GM23338 (cell line): ENCODE results near the gene ASL. TPM values are rescaled to one million over a fixed set of nuclear protein-coding genes. Genes with fewer than 3 reads are reported as not detected.
"Not testable (repeated sequence)": the region's sequence is repeated elsewhere in the genome, so short reads cannot be mapped to it uniquely, and the experiment has no call there.

Source experiments
- ATAC-seq: fragments of 200-7000 bp; cut with Tn5 transposase; 3 replicates; pipeline ENCODE4 v1.9.1; 2020
- DNase-seq: peaks from one replicate; pipeline ENCODE4 v3.0.0-alpha.2; 2015; ENCODE audit warnings: low spot score
- H2AFZ ChIP-seq: fragments of 200-600 bp; sonication (generic); 2 replicates; pipeline ENCODE4 v1.8.0; 2016; ENCODE audit warnings: antibody characterized with exemption, mild to moderate bottlenecking, moderate library complexity
- H3F3A ChIP-seq: fragments of 200-600 bp; sonication (generic); replicated peaks from 2 replicates; pipeline ENCODE4 v1.8.0; 2017; ENCODE audit warnings: antibody characterized with exemption, mixed run types, low read depth
- H3K27ac ChIP-seq: fragments of 200-600 bp; sonication (generic); 2 replicates; pipeline ENCODE4 v1.6.1; 2016; ENCODE audit warnings: low read depth
- H3K27me3 ChIP-seq: fragments of 200-600 bp; sonication (generic); 2 replicates; pipeline ENCODE4 v1.8.0; 2016; ENCODE audit warnings: mild to moderate bottlenecking, mixed run types, moderate library complexity; ENCODE audit not compliant: insufficient read depth
- H3K36me3 ChIP-seq: fragments of 200-600 bp; sonication (generic); 2 replicates; pipeline ENCODE4 v1.8.0; 2016; ENCODE audit warnings: mild to moderate bottlenecking; ENCODE audit not compliant: insufficient read depth
- H3K4me1 ChIP-seq: fragments of 200-600 bp; sonication (generic); 2 replicates; pipeline ENCODE4 v1.8.0; 2016; ENCODE audit warnings: mild to moderate bottlenecking, moderate library complexity; ENCODE audit not compliant: insufficient read depth
- H3K4me2 ChIP-seq: fragments of 200-600 bp; sonication (generic); 2 replicates; pipeline ENCODE4 v1.7.1; 2017; ENCODE audit warnings: mixed run types
- H3K4me3 ChIP-seq: fragments of 200-600 bp; sonication (generic); 2 replicates; pipeline ENCODE4 v1.6.1; 2016; ENCODE audit warnings: mixed run types
- H3K79me2 ChIP-seq: fragments of 200-600 bp; sonication (generic); replicated peaks from 2 replicates; pipeline ENCODE4 v1.8.0; 2017; ENCODE audit warnings: mild to moderate bottlenecking; ENCODE audit not compliant: insufficient read depth
- H3K9me2 ChIP-seq: fragments of 200-600 bp; sonication (generic); 2 replicates; pipeline ENCODE4 v1.8.0; 2017; ENCODE audit not compliant: insufficient read depth
- H4K20me1 ChIP-seq: fragments of 200-600 bp; sonication (generic); replicated peaks from 2 replicates; pipeline ENCODE4 v1.8.0; 2017; ENCODE audit warnings: mild to moderate bottlenecking; ENCODE audit not compliant: insufficient read depth
- H3K27ac Mint-ChIP-seq: 2 replicates; pipeline ENCODE4 v1.8.0; 2020; ENCODE audit warnings: inconsistent platforms, mild to moderate bottlenecking, moderate library complexity, mixed read lengths
- H3K27me3 Mint-ChIP-seq: 3 replicates; pipeline ENCODE4 v1.8.0; 2022; ENCODE audit warnings: low read depth, mild to moderate bottlenecking, moderate library complexity, mixed read lengths, inconsistent platforms; ENCODE audit not compliant: insufficient read depth, poor library complexity
- H3K36me3 Mint-ChIP-seq: 3 replicates; pipeline ENCODE4 v1.8.0; 2021; ENCODE audit warnings: low read depth, mild to moderate bottlenecking, inconsistent platforms, moderate library complexity, mixed read lengths
- H3K4me1 Mint-ChIP-seq: 3 replicates; pipeline ENCODE4 v1.8.0; 2020; ENCODE audit warnings: mild to moderate bottlenecking, inconsistent platforms, mixed read lengths
- H3K4me3 Mint-ChIP-seq: 3 replicates; pipeline ENCODE4 v1.8.0; 2021; ENCODE audit warnings: moderate library complexity, mild to moderate bottlenecking, inconsistent platforms, mixed read lengths
- H3K9me3 Mint-ChIP-seq: 3 replicates; pipeline ENCODE4 v1.8.0; 2020; ENCODE audit warnings: moderate library complexity, mild to moderate bottlenecking, inconsistent platforms, mixed read lengths
- CREB1 ChIP-seq: fragments of 250-450 bp; sonication (Bioruptor Pico); IDR thresholded peaks from 2 replicates; pipeline ENCODE4 v1.5.0; 2020; ENCODE audit warnings: low read depth, mild to moderate bottlenecking, moderate library complexity
- JUNB ChIP-seq: IDR thresholded peaks from one replicate; pipeline ENCODE4 v1.6.1; 2016; ENCODE audit warnings: antibody characterized with exemption; ENCODE audit not compliant: unreplicated experiment
- POLR2AphosphoS5 ChIP-seq: IDR thresholded peaks from 2 replicates; pipeline ENCODE4 v1.6.1; 2016; ENCODE audit warnings: antibody characterized with exemption, low read depth
- ZNF114 ChIP-seq: fragments of 250-450 bp; sonication (Bioruptor Pico); IDR thresholded peaks from 2 replicates; pipeline ENCODE4 v1.5.0; 2020; ENCODE audit warnings: mild to moderate bottlenecking, moderate library complexity
- ZNF331 ChIP-seq: fragments of 250-450 bp; sonication (Bioruptor Pico); IDR thresholded peaks from 2 replicates; pipeline ENCODE4 v1.5.0; 2020; ENCODE audit warnings: low read depth, mild to moderate bottlenecking, moderate library complexity
- polyA plus RNA-seq: library from polyadenylated mRNA; unstranded; fragments of >200 nt; fragmentation: Nextera tagmentation; extraction: Ambion mirVana; gene quantifications from 2 replicates; pipeline ENCODE4 v1.2.1, GENCODE V29; 2016
- total RNA-seq: library from RNA; depleted of rRNA; stranded (reverse); fragments of >200 nt; shearing (Covaris generic); gene quantifications from 2 replicates; pipeline ENCODE4 v1.2.3, GENCODE V29; 2014
- TF ChIP-seq, protein P1 (sequence below): IDR thresholded peaks from one replicate; pipeline ENCODE4 v1.6.1; 2018; ENCODE audit warnings: antibody characterized with exemption; ENCODE audit not compliant: unreplicated experiment
- TF ChIP-seq, protein P2 (sequence below): fragments of 250-450 bp; sonication (Bioruptor Pico); IDR thresholded peaks from 2 replicates; pipeline ENCODE4 v1.5.0; 2020; ENCODE audit warnings: mild to moderate bottlenecking, moderate library complexity

Gene ASL
- total and polyA plus RNA-seq, 2 experiments from 2014 or later = 14.9 to 36.9 TPM

DNA sequence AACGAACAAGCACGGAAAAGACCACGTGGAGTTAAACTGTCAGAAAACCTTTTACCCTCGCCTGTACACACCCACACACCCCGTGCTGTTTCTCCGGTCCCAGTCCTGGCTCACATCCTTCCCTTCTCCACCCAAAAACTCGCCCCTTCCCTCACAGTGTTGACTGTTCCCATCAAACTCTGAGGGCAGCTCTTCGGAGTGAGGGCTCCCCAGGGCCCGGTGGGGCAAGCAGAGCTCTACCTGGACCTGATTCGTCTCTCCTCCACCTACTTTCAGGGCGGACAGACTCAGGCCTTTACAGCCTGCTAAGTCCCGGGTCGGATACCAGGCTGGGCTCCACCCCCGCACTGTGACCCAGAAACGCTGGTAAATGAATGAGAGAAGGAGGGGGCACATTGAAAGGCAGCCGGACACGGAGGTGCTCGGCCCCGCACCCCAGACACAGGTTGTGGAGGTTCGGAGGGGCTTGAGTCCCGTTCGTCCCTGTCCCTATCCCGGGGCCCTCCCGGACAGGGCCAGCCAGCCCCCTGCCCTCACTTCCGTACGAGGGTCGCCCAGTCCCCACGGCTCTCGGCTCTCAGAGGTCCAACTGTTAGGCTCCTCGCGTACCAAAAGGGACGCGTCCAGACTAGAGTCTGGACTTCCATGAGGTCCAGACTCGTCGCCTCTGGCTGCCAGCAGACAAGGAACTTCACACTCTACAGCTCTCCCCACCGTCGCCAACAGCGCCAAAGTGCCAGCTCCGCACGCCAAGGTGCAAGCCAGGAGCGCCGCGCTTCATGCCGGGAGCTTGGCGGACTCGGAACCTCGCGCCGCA is 31.7 kb upstream of the ASL start:
- no peaks in the 10 kb centered on the region for H3K9me2 ChIP-seq
- peak; percentile 50; the same call in 1 of the 2 replicates for TF ChIP-seq POLR2AphosphoS5
- TF ChIP-seq, protein P1, sequence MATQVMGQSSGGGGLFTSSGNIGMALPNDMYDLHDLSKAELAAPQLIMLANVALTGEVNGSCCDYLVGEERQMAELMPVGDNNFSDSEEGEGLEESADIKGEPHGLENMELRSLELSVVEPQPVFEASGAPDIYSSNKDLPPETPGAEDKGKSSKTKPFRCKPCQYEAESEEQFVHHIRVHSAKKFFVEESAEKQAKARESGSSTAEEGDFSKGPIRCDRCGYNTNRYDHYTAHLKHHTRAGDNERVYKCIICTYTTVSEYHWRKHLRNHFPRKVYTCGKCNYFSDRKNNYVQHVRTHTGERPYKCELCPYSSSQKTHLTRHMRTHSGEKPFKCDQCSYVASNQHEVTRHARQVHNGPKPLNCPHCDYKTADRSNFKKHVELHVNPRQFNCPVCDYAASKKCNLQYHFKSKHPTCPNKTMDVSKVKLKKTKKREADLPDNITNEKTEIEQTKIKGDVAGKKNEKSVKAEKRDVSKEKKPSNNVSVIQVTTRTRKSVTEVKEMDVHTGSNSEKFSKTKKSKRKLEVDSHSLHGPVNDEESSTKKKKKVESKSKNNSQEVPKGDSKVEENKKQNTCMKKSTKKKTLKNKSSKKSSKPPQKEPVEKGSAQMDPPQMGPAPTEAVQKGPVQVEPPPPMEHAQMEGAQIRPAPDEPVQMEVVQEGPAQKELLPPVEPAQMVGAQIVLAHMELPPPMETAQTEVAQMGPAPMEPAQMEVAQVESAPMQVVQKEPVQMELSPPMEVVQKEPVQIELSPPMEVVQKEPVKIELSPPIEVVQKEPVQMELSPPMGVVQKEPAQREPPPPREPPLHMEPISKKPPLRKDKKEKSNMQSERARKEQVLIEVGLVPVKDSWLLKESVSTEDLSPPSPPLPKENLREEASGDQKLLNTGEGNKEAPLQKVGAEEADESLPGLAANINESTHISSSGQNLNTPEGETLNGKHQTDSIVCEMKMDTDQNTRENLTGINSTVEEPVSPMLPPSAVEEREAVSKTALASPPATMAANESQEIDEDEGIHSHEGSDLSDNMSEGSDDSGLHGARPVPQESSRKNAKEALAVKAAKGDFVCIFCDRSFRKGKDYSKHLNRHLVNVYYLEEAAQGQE = no peak
- no peaks in the 10 kb centered on the region for H4K20me1 ChIP-seq
- Mint-ChIP-seq H3K27ac (no peak overlapping the region), H3K27me3 (peaks cover 14% of the 10 kb centered on the region), H3K4me3 (peak overlapping the region; percentile 76), H3K4me1 (peaks cover 7% of the 10 kb centered on the region; the same call in 2 of the 3 replicates), H3K9me3 (no peaks in the 10 kb centered on the region), H3K36me3 (no peaks in the 10 kb centered on the region)
- ATAC-seq (peak; percentile 91), DNase-seq (peak; percentile 83)
- H3K27me3 ChIP-seq = peaks cover 21% of the 10 kb centered on the region
- H3F3A ChIP-seq = no peaks in the 10 kb centered on the region
- H3K4me2 ChIP-seq = peak overlapping the region; percentile 84
- peak overlapping the region; percentile 63 for H3K4me3 ChIP-seq
- no peaks in the 10 kb centered on the region for H3K79me2 ChIP-seq
- H3K27ac ChIP-seq = no peak overlapping the region
- no peaks in the 10 kb centered on the region for H3K36me3 ChIP-seq
- no peaks in the 10 kb centered on the region for H3K4me1 ChIP-seq
- peak overlapping the region; percentile 97 for H2AFZ ChIP-seq

DNA sequence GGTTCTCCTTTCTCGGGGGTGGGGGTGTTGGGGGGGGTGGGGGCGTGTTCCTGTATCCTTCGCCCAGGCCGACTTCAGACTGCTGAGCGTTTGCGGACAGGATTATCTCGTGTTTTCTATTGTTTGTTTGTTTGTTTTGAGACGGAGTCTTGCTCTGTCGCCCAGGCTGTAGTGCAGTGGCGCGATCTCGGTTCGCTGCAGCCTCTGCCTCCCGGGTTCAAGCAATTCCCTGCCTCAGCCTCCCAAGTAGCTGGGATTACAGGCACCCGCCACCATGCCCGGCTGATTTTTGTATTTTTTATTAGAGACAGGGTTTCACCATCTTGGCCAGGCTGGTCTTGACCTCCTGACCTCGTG is 31.1 kb upstream of the ASL start:
- not testable (repeated sequence) for DNase-seq, H3K4me1 Mint-ChIP-seq, ATAC-seq, H3K4me1 ChIP-seq, H3K36me3 Mint-ChIP-seq, H4K20me1 ChIP-seq, H3K27ac ChIP-seq, H3K27ac Mint-ChIP-seq, H3K79me2 ChIP-seq, H3K9me2 ChIP-seq, H3K9me3 Mint-ChIP-seq, H3F3A ChIP-seq, H3K36me3 ChIP-seq
- H3K27me3 Mint-ChIP-seq = peaks cover 14% of the 10 kb centered on the region
- H3K4me3 Mint-ChIP-seq = peak overlapping the region; percentile 76
- H3K27me3 ChIP-seq = peaks cover 21% of the 10 kb centered on the region
- peak overlapping the region; percentile 63 for H3K4me3 ChIP-seq
- peak overlapping the region; percentile 86 for H2AFZ ChIP-seq
- H3K4me2 ChIP-seq = peak overlapping the region; percentile 84

DNA sequence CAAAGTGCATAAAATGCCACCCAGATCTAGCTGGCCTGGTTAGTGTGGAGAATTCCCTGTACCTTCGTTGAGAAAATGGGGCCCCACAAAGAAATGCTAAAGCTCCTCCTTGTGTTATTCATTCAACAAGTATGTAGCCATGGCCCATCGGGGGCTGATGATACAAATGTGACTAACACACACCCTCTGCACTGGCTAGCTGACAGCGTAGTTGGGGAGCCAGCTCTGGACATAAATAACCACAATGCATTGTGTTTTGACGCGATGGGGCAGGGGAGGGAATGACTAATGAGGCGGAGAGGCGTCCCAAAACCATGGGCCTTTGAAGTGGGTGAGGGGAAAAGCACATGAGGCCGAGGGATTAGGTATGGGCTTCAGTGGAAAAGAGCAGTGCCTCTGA is 28.2 kb upstream of the ASL start:
- H3K27ac ChIP-seq = no peak overlapping the region
- TF ChIP-seq, protein P2, sequence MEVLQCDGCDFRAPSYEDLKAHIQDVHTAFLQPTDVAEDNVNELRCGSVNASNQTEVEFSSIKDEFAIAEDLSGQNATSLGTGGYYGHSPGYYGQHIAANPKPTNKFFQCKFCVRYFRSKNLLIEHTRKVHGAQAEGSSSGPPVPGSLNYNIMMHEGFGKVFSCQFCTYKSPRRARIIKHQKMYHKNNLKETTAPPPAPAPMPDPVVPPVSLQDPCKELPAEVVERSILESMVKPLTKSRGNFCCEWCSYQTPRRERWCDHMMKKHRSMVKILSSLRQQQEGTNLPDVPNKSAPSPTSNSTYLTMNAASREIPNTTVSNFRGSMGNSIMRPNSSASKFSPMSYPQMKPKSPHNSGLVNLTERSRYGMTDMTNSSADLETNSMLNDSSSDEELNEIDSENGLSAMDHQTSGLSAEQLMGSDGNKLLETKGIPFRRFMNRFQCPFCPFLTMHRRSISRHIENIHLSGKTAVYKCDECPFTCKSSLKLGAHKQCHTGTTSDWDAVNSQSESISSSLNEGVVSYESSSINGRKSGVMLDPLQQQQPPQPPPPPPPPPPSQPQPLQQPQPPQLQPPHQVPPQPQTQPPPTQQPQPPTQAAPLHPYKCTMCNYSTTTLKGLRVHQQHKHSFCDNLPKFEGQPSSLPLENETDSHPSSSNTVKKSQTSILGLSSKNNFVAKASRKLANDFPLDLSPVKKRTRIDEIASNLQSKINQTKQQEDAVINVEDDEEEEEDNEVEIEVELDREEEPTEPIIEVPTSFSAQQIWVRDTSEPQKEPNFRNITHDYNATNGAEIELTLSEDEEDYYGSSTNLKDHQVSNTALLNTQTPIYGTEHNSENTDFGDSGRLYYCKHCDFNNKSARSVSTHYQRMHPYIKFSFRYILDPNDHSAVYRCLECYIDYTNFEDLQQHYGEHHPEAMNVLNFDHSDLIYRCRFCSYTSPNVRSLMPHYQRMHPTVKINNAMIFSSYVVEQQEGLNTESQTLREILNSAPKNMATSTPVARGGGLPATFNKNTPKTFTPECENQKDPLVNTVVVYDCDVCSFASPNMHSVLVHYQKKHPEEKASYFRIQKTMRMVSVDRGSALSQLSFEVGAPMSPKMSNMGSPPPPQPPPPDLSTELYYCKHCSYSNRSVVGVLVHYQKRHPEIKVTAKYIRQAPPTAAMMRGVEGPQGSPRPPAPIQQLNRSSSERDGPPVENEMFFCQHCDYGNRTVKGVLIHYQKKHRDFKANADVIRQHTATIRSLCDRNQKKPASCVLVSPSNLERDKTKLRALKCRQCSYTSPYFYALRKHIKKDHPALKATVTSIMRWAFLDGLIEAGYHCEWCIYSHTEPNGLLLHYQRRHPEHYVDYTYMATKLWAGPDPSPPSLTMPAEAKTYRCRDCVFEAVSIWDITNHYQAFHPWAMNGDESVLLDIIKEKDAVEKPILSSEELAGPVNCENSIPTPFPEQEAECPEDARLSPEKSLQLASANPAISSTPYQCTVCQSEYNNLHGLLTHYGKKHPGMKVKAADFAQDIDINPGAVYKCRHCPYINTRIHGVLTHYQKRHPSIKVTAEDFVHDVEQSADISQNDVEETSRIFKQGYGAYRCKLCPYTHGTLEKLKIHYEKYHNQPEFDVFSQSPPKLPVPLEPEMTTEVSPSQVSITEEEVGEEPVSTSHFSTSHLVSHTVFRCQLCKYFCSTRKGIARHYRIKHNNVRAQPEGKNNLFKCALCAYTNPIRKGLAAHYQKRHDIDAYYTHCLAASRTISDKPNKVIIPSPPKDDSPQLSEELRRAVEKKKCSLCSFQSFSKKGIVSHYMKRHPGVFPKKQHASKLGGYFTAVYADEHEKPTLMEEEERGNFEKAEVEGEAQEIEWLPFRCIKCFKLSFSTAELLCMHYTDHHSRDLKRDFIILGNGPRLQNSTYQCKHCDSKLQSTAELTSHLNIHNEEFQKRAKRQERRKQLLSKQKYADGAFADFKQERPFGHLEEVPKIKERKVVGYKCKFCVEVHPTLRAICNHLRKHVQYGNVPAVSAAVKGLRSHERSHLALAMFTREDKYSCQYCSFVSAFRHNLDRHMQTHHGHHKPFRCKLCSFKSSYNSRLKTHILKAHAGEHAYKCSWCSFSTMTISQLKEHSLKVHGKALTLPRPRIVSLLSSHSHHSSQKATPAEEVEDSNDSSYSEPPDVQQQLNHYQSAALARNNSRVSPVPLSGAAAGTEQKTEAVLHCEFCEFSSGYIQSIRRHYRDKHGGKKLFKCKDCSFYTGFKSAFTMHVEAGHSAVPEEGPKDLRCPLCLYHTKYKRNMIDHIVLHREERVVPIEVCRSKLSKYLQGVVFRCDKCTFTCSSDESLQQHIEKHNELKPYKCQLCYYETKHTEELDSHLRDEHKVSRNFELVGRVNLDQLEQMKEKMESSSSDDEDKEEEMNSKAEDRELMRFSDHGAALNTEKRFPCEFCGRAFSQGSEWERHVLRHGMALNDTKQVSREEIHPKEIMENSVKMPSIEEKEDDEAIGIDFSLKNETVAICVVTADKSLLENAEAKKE (CRISPR knock-in tag) = no peak
- TF ChIP-seq ZNF331 = no peak
- TF ChIP-seq CREB1 (CRISPR knock-in tag) = no peak
- TF ChIP-seq ZNF114 (CRISPR knock-in tag) = no peak
- no peak for TF ChIP-seq JUNB

More for the DNA sequence above, 28.2 kb upstream of the ASL start:
- ATAC-seq (no peak), DNase-seq (no peak)
- Histone ChIP-seq H3K4me1 (no peaks in the 10 kb centered on the region), H4K20me1 (no peaks in the 10 kb centered on the region), H3K4me2 (no peak overlapping the region), H3K79me2 (no peaks in the 10 kb centered on the region), H3K4me3 (no peak overlapping the region), H3K36me3 (no peaks in the 10 kb centered on the region), H3K27me3 (peaks cover 21% of the 10 kb centered on the region), H2AFZ (no peak overlapping the region), H3F3A (no peaks in the 10 kb centered on the region), H3K9me2 (no peaks in the 10 kb centered on the region)
- Mint-ChIP-seq H3K9me3 (no peaks in the 10 kb centered on the region), H3K4me3 (no peak overlapping the region), H3K27me3 (peaks cover 14% of the 10 kb centered on the region), H3K36me3 (no peaks in the 10 kb centered on the region), H3K4me1 (peaks cover 7% of the 10 kb centered on the region; the same call in 2 of the 3 replicates), H3K27ac (no peak overlapping the region)
